HepG2 (cell line): ENCODE results near the gene MCTS1. TPM values are rescaled to one million over a fixed set of nuclear protein-coding genes. Genes with fewer than 3 reads are reported as not detected.
A peak's percentile ranks its signal among the peaks of the same experiment; 100 is the strongest.

ENCODE experiments used
- AGO2 ChIP-seq: fragments of 200-400 bp; formaldehyde crosslinking; optimal IDR thresholded peaks from 2 replicates; pipeline ENCODE3; 2017; ENCODE audit warnings: mild to moderate bottlenecking, low read depth, low read length, moderate library complexity
- ARHGAP35 ChIP-seq: sonication (generic); formaldehyde crosslinking; IDR thresholded peaks from 2 replicates; pipeline ENCODE4 v1.9.0; 2022; ENCODE audit warnings: mild to moderate bottlenecking, inconsistent platforms, moderate library complexity, missing genetic modification reagents, borderline replicate concordance
- CC2D1A ChIP-seq: sonication (generic); formaldehyde crosslinking; IDR thresholded peaks from 2 replicates; pipeline ENCODE4 v1.8.1; 2023; ENCODE audit warnings: mild to moderate bottlenecking, missing genetic modification reagents
- CCAR2 ChIP-seq: fragments of 200-400 bp; formaldehyde crosslinking; optimal IDR thresholded peaks from 2 replicates; pipeline ENCODE3; 2018; ENCODE audit warnings: low read depth, mild to moderate bottlenecking, low read length, moderate library complexity
- EEA1 ChIP-seq: sonication (generic); formaldehyde crosslinking; IDR thresholded peaks from 2 replicates; pipeline ENCODE4 v1.5.1; 2020; ENCODE audit warnings: mild to moderate bottlenecking, missing genetic modification reagents, borderline replicate concordance
- GMEB2 ChIP-seq: IDR thresholded peaks from 2 replicates; pipeline ENCODE4 v1.6.1; 2016; ENCODE audit warnings: missing biosample characterization, missing genetic modification reagents, low read depth
- IKZF5 ChIP-seq: IDR thresholded peaks from 2 replicates; pipeline ENCODE4 v1.6.1; 2018; ENCODE audit warnings: missing genetic modification reagents, mild to moderate bottlenecking, missing compliant biosample characterization
- KMT2B ChIP-seq: IDR thresholded peaks from 2 replicates; pipeline ENCODE4 v1.6.1; 2016; ENCODE audit warnings: missing genetic modification reagents, missing compliant biosample characterization
- MEF2D ChIP-seq: sonication (generic); formaldehyde crosslinking; IDR thresholded peaks from 2 replicates; pipeline ENCODE4 v1.5.1; 2020; ENCODE audit warnings: mild to moderate bottlenecking, missing genetic modification reagents
- POLR2A ChIP-seq, 2 experiments: IDR thresholded peaks; 2 replicates each; pipeline ENCODE4 v1.6.1; 2011; ENCODE audit warnings: low read depth in 2 of 2, low read length in 2 of 2, mild to moderate bottlenecking in 1 of 2, moderate library complexity in 1 of 2; ENCODE audit not compliant: insufficient read depth in 1 of 2
- PRDM10 ChIP-seq: sonication (generic); formaldehyde crosslinking; IDR thresholded peaks from 2 replicates; pipeline ENCODE4 v1.4.0; 2020; ENCODE audit warnings: low read depth, missing genetic modification reagents
- SUZ12 ChIP-seq: fragments of 150-350 bp; IDR thresholded peaks from 2 replicates; pipeline ENCODE4 v1.6.1; 2014; ENCODE audit warnings: low read depth, low read length
- USF2 ChIP-seq, 2 experiments: sonication (generic) in 1 of 2; formaldehyde crosslinking in 1 of 2; IDR thresholded peaks; 2 replicates each; pipeline versions ENCODE4 v1.5.1 to v1.6.1; 2011 to 2020; ENCODE audit warnings: borderline replicate concordance in 1 of 2, low read depth in 1 of 2, low read length in 1 of 2, mild to moderate bottlenecking in 1 of 2, missing genetic modification reagents in 1 of 2, moderate library complexity in 1 of 2
- ZFP36L2 ChIP-seq: sonication (generic); formaldehyde crosslinking; IDR thresholded peaks from 2 replicates; pipeline ENCODE4 v1.4.0; 2020; ENCODE audit warnings: missing genetic modification reagents
- ZNF143 ChIP-seq: sonication (generic); formaldehyde crosslinking; IDR thresholded peaks from 2 replicates; pipeline ENCODE4 v1.4.0; 2020; ENCODE audit warnings: missing genetic modification reagents
- ZNF263 ChIP-seq: sonication (generic); formaldehyde crosslinking; IDR thresholded peaks from 2 replicates; pipeline ENCODE4 v1.4.0; 2020; ENCODE audit warnings: missing genetic modification reagents
- ZNF333 ChIP-seq: sonication (generic); formaldehyde crosslinking; IDR thresholded peaks from 2 replicates; pipeline ENCODE4 v1.4.0; 2020; ENCODE audit warnings: mild to moderate bottlenecking, missing genetic modification reagents, borderline replicate concordance
- ZNF451 ChIP-seq: sonication (generic); formaldehyde crosslinking; IDR thresholded peaks from 2 replicates; pipeline ENCODE4 v1.5.0; 2020; ENCODE audit warnings: mild to moderate bottlenecking, missing genetic modification reagents
- ZNF572 ChIP-seq: sonication (generic); formaldehyde crosslinking; IDR thresholded peaks from 2 replicates; pipeline ENCODE4 v1.5.1; 2020; ENCODE audit warnings: mild to moderate bottlenecking, missing genetic modification reagents
- ZNF619 ChIP-seq: sonication (generic); formaldehyde crosslinking; IDR thresholded peaks from 2 replicates; pipeline ENCODE4 v1.4.0; 2020; ENCODE audit warnings: mild to moderate bottlenecking, missing genetic modification reagents
- ZNF879 ChIP-seq: sonication (generic); formaldehyde crosslinking; IDR thresholded peaks from 2 replicates; pipeline ENCODE4 v1.8.1; 2023; ENCODE audit warnings: missing genetic modification reagents
- ZSCAN29 ChIP-seq: sonication (generic); formaldehyde crosslinking; conservative IDR thresholded peaks from 2 replicates; pipeline ENCODE4 v1.4.0; 2020; ENCODE audit warnings: mild to moderate bottlenecking, missing genetic modification reagents
- polyA plus RNA-seq, 8 experiments: library from polyadenylated mRNA; depleted of rRNA in 3 of 8; stranded (reverse) in 7 of 8; unstranded in 1 of 8; fragments of >200 nt; fragmentation: Illumina TruSeq in 4 of 8; extraction: Trizol in 4 of 8; gene quantifications; 2 replicates each; pipeline versions ENCODE4 v1.2.1 to v1.2.3, GENCODE V29; 2011 to 2016; ENCODE audit warnings: low read depth in 4 of 8, missing spikeins in 1 of 8, mixed read lengths in 1 of 8; ENCODE audit not compliant: insufficient read depth in 1 of 8
- total RNA-seq, 5 experiments: library from RNA; depleted of rRNA; stranded (reverse); fragments of >200 nt; fragmentation: Illumina TruSeq; extraction: Trizol; gene quantifications; 2 replicates each; pipeline ENCODE4 v1.2.3, GENCODE V29; 2016; ENCODE audit warnings: low read depth in 1 of 5

MCTS1 gene
- total and polyA plus RNA-seq, 2 of the 13 experiments (the other 11 are each of a cell fraction or from before 2014, with no cell fraction given), result 30.1 to 59.0 TPM

- TF ChIP-seq USF2 (IDR thresholded peaks at IDR 0.05; ENCODE audit: low read depth, low read length) (no peak), USF2 (CRISPR knock-in tag; IDR thresholded peaks at IDR 0.05; ENCODE audit: borderline replicate concordance) (no peak), ZNF451 (CRISPR knock-in tag) (no peak), ZNF572 (CRISPR knock-in tag) (no peak), ZNF263 (CRISPR knock-in tag) (no peak), PRDM10 (CRISPR knock-in tag) (no peak), ARHGAP35 (no peak), ZNF143 (CRISPR knock-in tag) (no peak), ZSCAN29 (0 out of 2 replicates have a peak, but pooled peaks have one; percentile 48), ZNF879 (CRISPR knock-in tag) (no peak), MEF2D (no peak), ZFP36L2 (no peak), KMT2B (CRISPR knock-in tag) (peak; percentile 75), GMEB2 (CRISPR knock-in tag) (peak; percentile 31; the same call in 1 of the 2 replicates), ZNF333 (CRISPR knock-in tag) (no peak), CCAR2 (no peak), POLR2A (IDR thresholded peaks at IDR 0.05; ENCODE audit: insufficient read depth in 1 of 2, low read depth in 2 of 2, low read length in 2 of 2) (peak in 1 of 2 experiments; percentile 42; a peak in 3 of 4 replicates), CC2D1A (CRISPR knock-in tag) (no peak), SUZ12 (no peak), AGO2 (no peak), ZNF619 (CRISPR knock-in tag) (no peak), IKZF5 (CRISPR knock-in tag) (0 out of 2 replicates have a peak, but pooled peaks have one; percentile 36), EEA1 (CRISPR knock-in tag) (no peak)
Observed at GRCh38 chrX:120603707-120604360, at the start of gene MCTS1 (continued).
